Dendritic cell treated with granulocyte-macrophage colony-stimulating factor and Interleukin-4, amounts not matched to agents 40 ng/mL and 50 ng/mL, for 4 days (primary cell): ENCODE results near the gene PPDPF.

Experiments
- H3K27ac Mint-ChIP-seq: one replicate; pipeline ENCODE4 v1.8.0; 2022; ENCODE audit warnings: mild to moderate bottlenecking, mixed read lengths
- H3K27me3 Mint-ChIP-seq: one replicate; pipeline ENCODE4 v1.8.0; 2022; ENCODE audit warnings: mild to moderate bottlenecking, mixed read lengths
- H3K36me3 Mint-ChIP-seq: one replicate; pipeline ENCODE4 v1.8.0; 2022; ENCODE audit warnings: low read depth, mixed read lengths
- H3K4me1 Mint-ChIP-seq: one replicate; pipeline ENCODE4 v1.8.0; 2022; ENCODE audit warnings: low read depth, mixed read lengths
- H3K4me3 Mint-ChIP-seq: one replicate; pipeline ENCODE4 v1.8.0; 2022; ENCODE audit warnings: mild to moderate bottlenecking, moderate library complexity, mixed read lengths
- H3K9me3 Mint-ChIP-seq: one replicate; pipeline ENCODE4 v1.8.0; 2022; ENCODE audit warnings: mixed read lengths
- intact Hi-C: fragments of 100-400 bp; cut with micrococcal nuclease; formaldehyde crosslinking; loops from one replicate; pipeline ENCODE4 v1.15.0; 2022

The PPDPF gene

DNA sequence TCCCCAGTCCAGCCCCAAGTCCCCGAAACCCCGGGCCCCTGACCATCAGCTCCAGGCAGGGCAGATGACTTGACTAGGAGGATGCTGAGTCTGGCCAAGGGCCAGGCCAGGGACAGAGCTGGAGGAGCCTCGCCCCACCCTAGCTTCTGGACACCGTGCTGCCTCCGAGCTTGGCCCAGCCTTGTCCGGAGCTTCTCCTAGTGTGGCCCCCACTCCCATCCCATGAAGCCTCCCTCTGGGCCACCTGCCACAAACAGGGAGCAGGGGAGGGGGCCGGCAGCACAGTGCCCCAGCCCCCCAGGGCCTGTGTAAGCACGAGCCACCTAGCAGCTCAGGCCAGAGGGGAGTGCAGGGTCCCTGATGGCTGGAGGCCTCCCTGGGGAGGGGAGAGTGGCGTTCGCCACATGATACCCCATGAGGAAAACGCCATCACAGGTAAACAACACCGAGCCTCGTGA, 27.0 kb upstream of the PPDPF start:
- H3K27ac Mint-ChIP-seq = no peak overlapping the region
- peaks cover 62% of the 10 kb centered on the region for H3K27me3 Mint-ChIP-seq
- intact Hi-C loops = no loop called here
- peaks cover 12% of the 10 kb centered on the region for H3K4me1 Mint-ChIP-seq
- H3K9me3 Mint-ChIP-seq = peaks cover 12% of the 10 kb centered on the region
- H3K36me3 Mint-ChIP-seq = no peaks in the 10 kb centered on the region
- H3K4me3 Mint-ChIP-seq = no peak overlapping the region

DNA sequence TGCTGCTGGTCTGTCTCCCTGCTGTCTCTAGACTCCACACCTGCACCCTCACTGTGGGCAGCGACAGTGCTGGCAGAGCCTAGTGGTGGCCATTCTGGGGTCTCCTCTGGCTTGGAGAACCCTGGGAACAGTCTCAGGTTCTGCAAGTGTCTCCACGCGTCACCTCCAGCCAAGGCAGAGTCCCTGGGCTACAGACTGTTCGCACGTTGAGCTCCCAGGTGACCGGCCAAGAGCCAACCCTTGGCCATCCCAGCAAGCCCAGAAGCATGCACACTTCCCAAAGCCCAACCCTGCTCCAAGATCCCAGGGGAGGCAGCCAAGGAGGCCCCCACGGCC, 26.5 kb upstream of the PPDPF start:
- Mint-ChIP-seq H3K4me1 (peaks cover 12% of the 10 kb centered on the region), H3K36me3 (no peaks in the 10 kb centered on the region), H3K27me3 (peaks cover 58% of the 10 kb centered on the region), H3K27ac (no peak overlapping the region), H3K9me3 (peaks cover 12% of the 10 kb centered on the region), H3K4me3 (no peak overlapping the region)
- intact Hi-C loops = no loop called here

DNA sequence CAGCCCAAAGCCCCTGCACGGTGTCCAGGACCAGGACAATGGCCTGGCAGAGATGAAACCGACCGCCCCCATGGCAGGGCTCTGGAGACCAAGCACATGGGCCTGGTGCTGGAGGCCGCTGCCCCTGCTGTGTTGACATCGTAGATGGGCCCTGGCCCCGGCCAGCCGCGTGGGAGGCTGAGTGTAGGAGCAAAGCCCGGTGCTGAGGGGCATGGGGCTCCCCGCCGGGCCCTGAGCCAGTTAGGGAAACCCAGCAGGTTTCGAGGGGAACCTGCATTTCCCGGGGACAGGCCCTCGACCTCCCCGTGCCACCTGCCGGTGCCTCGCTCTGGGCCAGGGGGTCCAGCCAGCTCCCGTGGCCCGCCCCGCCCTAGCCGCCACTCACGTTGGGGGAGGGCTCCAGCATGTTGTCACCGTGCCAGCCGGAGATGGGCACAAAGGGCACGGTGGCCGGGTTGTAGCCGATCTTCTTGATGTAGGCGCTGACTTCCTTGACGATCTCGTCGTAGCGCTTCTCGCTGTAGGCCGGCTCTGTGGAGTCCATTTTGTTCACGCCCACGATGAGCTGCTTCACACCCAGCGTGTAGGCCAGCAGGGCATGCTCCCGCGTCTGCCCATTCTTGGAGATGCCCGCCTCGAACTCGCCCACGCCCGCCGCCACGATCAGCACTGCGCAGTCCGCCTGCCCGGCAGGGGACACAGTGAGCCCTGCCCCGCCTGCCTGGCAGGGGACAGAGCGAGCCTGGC, 26.0 kb upstream of the PPDPF start:
- no peaks in the 10 kb centered on the region for H3K36me3 Mint-ChIP-seq
- H3K27me3 Mint-ChIP-seq = peaks cover 57% of the 10 kb centered on the region
- peaks cover 12% of the 10 kb centered on the region for H3K4me1 Mint-ChIP-seq
- H3K4me3 Mint-ChIP-seq = no peak overlapping the region
- intact Hi-C loops = no loop called here
- H3K27ac Mint-ChIP-seq = no peak overlapping the region
- H3K9me3 Mint-ChIP-seq = peaks cover 12% of the 10 kb centered on the region

DNA sequence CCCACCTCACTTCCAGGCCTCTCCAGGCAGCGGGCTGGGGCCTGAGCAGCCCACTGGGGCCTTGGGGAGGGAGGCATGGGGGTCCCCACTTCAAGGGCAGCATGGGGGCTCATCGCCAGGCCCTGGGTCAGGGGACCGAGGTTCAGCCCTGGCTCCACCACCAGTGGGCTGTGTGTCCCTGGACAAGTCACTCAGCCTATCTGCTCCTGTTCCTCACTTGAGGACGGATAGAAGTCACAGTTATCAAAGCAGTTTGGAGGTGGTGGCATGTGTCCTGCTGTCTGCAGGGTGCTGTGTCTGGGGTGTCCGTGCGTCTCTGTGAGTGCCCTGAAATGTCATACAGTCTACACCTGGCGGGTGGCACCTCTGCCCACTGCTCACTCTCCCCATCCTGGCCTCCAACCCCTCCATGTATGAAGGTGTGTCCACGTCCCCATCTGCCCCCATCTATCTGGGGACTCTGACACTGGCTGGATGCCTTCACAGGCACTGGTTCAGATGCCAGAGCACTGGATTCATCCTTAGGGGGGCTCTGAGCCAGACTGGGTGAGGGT, 25.3 kb upstream of the PPDPF start:
- peaks cover 12% of the 10 kb centered on the region for H3K9me3 Mint-ChIP-seq
- peaks cover 12% of the 10 kb centered on the region for H3K4me1 Mint-ChIP-seq
- H3K27ac Mint-ChIP-seq = no peak overlapping the region
- peaks cover 57% of the 10 kb centered on the region for H3K27me3 Mint-ChIP-seq
- intact Hi-C loops = no loop called here
- H3K4me3 Mint-ChIP-seq = no peak overlapping the region
- no peaks in the 10 kb centered on the region for H3K36me3 Mint-ChIP-seq

DNA sequence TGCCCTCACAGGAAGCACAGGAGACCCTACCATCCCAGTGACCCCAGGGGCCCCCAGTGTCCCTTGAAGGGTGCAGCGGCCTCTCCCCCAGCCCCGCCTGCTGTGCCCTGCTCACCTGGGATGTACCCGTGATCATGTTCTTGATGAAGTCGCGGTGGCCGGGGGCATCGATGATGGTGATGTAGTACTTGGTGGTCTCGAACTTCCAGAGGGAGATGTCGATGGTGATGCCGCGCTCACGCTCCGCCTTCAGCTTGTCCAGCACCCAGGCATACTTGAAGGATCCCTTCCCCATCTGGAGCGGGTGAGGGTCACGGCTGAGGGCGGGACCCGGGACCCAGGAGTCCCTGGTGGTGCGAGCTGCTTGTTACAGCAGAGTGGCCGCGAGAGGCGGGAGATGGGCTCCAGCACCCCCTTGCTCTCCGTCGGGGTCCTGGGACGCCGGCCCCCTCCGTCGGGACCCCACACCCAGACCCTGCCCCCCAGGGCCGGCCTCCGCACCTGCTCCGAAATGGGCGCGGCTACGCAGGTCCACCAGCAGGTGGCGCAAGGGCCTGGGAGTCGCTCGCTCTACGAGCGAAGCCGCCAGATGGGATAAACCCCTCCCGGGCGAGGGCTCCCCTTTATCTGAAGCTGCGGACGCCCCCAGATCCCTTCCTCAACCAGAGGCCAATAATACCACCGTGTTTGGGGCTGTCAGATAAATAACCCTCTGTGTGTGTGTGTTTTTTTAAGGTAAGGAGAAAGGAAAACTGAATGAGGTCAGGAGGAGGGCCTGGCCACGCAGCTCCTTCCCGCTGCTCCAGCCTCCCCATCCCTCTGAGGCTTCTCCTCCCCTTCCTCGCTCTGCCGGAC, 24.6 kb upstream of the PPDPF start:
- peaks cover 12% of the 10 kb centered on the region for H3K9me3 Mint-ChIP-seq
- no peaks in the 10 kb centered on the region for H3K36me3 Mint-ChIP-seq
- H3K4me1 Mint-ChIP-seq = peaks cover 12% of the 10 kb centered on the region
- peaks cover 57% of the 10 kb centered on the region for H3K27me3 Mint-ChIP-seq
- no peak overlapping the region for H3K27ac Mint-ChIP-seq
- peak overlapping the region; percentile 70 for H3K4me3 Mint-ChIP-seq
- intact Hi-C loops = no loop called here

DNA sequence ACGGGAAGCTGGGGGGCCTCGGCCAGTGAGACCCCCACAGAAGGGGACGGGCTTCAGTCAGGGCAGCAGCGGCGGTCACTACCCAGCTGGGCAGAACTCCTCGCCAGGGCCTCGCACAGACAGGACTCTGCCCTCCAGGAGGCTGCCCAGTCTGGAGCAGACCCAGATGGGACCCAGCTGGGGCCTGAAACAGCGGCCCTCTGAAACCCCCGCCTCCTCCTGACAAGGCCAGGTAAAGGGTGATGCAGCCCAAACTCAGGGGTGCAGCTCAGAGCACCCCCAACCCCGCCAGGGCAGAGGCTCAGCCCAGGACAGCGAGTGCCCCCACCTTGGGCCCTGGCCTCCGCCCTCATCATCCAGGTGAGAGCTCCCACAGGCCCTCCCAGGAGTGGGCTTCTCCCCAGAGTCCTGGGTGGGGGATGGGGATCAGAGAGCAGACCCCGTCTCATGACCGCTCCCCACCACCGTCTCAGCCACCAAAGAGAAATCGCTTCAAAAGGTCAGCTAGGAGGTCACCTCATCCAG, 23.9 kb upstream of the PPDPF start:
- Mint-ChIP-seq H3K4me1 (peaks cover 12% of the 10 kb centered on the region), H3K27ac (no peak overlapping the region), H3K36me3 (no peaks in the 10 kb centered on the region), H3K27me3 (peaks cover 58% of the 10 kb centered on the region), H3K4me3 (peak overlapping the region; percentile 70), H3K9me3 (peaks cover 11% of the 10 kb centered on the region)
- intact Hi-C loops = no loop called here

DNA sequence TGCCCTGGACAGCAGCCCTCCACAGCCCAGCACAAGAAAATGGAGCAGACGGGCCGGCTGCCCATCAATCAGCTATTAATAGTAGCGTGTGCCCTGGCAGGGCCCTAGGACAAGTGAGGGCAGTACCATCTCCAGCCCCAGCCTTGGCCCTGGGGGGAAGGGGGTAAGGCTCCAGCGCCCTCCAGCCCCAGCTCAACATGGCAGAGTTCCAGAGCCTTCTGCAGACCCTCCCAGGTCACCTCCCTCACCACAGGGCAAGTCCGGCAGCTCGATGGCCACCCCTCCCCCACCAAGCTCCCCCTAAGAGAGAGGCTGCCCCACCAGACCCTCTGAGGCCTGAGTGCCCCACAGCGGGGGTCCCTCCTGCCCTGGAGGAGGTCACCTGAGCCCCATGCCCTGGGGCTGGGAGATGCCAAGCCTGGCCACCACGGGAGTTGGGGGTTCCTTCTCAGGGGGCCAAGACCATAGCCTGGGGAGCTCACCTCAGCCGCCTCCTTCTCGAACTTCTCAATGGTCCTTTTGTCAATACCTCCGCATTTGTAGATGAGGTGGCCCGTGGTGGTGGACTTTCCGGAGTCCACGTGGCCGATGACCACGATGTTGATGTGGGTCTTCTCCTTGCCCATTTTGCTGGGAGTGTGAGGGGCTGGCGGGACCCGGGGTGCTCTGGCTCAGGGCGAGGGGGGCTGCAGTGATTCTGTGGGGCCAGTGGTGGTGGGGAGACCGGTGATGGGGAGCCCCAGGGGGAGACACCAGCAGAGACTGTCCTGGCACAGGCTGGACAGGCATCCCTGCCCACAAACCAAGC, 23.2 kb upstream of the PPDPF start:
- Mint-ChIP-seq H3K4me1 (peaks cover 12% of the 10 kb centered on the region), H3K9me3 (peaks cover 4% of the 10 kb centered on the region), H3K36me3 (no peaks in the 10 kb centered on the region), H3K27ac (no peak overlapping the region), H3K4me3 (no peak overlapping the region), H3K27me3 (peaks cover 60% of the 10 kb centered on the region)
- intact Hi-C loops = no loop called here

DNA sequence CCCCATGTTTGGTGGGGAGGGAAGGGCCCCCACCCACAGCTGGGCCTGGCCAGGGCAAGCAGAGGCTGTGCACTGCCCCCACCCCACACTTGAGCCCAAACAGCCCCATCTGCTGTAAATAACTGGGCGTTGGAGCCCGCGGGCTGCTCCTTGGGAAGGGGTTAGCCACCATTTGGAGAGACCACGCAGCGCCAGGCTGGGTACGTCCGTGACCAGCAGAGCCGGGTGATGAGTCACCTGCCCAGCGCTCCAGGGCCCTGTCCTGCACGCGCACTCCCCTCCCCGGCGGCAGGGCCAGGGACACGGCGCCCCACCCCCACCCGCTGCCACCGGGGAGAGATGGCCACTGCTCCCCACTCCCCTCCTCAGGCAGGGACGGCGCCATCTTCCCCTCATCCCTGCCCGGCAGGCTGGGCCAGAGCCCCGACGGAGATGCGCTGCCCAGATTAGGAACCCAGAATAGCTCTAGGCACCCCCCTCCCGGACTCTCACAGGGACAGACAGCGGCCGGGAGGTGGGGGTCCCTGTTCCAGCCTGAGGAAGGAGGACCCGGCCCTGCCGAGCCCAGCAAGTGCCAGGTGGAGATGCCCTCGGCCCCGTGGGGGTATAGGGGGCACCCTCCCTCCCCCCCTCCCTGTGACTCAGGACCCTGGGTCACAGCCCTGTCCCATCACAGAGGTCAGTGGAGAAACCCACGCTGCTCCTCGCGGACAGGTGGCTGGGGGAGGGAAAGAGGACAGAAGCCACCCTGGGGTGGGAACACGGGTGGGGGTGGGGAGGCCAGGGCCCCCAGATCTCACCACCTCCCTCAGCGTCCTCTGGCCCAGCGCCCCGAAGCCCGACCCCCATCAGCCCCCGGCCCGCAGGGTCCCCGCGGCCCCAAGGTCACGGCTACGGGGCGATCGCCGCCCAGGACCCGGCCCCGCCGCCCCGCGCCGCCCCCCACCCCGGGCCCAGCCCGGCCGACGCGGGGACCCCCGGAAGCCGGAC, 22.3 kb upstream of the PPDPF start:
- Mint-ChIP-seq H3K9me3 (no peaks in the 10 kb centered on the region), H3K4me3 (peak overlapping the region; percentile 27), H3K27ac (no peak overlapping the region), H3K4me1 (peaks cover 12% of the 10 kb centered on the region), H3K27me3 (peaks cover 64% of the 10 kb centered on the region), H3K36me3 (no peaks in the 10 kb centered on the region)
- intact Hi-C loops = no loop called here

DNA sequence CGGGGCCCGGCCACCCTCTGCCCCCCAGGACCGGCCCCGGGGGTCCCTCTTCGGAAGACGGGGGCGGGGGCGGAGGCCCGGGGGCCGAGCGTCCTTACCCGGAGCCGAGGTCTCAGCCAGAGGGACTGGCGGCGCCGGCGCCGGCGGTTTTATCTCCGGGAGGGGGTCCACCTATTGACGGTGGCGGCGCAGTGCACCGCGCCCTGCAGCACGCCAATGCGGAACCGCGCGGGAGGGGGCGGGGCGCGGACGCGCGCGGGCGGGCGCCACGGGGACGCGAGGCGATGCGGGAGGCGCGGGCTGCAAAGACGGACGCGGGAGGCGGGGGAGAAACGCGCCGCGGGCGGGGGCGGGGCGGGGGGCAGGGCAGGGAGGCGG, 21.6 kb upstream of the PPDPF start, which contains the start of gene EEF1A2:
TSS of gene EEF1A2 (minus strand) at position 124 of the 378 bp plus-strand sequence. CDS start 1,320 bp downstream, outside the sequence.
- peaks cover 12% of the 10 kb centered on the region for H3K4me1 Mint-ChIP-seq
- peak within 1 kb of the TSS; percentile 59 for H3K4me3 Mint-ChIP-seq
- no peaks in the 10 kb centered on the region for H3K9me3 Mint-ChIP-seq
- H3K36me3 Mint-ChIP-seq = no peaks in the 10 kb centered on the region
- intact Hi-C loops = no loop called here
- H3K27ac Mint-ChIP-seq = no peak within 1 kb of the TSS
- peaks cover 70% of the 10 kb centered on the region for H3K27me3 Mint-ChIP-seq

DNA sequence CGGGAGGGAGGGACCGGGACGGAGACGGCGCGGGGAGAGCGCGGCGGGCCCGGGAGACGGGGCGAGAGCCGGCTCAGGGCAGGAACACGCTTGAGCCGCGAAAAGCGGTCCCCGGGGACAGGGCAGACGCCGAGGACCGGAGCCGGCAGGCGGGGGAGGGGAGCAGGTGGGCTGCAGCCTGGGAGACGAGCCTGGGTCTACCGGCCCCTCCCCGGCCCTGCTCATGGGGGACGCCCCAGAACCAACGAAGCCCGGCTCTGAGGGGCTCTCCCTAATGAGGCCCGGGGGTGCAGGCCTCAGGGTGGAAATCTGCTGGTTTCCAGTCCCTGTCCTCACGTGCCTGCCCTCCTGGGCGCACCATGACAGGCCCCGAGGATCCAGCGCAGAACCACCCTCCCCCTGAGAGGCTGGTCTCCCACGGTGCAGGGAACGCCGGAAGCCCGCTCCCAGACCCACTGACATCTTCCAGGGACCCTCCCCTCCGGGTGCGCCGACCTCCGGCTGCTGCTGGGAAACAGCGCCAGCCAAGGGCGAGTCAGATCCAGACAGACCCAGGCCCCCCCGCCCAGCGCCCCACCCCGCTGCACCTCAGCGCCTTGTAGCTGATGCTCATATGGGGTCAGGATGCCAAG, 21.1 kb upstream of the PPDPF start:
- Mint-ChIP-seq H3K36me3 (no peaks in the 10 kb centered on the region), H3K27me3 (peaks cover 75% of the 10 kb centered on the region), H3K4me1 (peaks cover 12% of the 10 kb centered on the region), H3K9me3 (no peaks in the 10 kb centered on the region), H3K4me3 (peak overlapping the region; percentile 59), H3K27ac (no peak overlapping the region)
- intact Hi-C loops = no loop called here

DNA sequence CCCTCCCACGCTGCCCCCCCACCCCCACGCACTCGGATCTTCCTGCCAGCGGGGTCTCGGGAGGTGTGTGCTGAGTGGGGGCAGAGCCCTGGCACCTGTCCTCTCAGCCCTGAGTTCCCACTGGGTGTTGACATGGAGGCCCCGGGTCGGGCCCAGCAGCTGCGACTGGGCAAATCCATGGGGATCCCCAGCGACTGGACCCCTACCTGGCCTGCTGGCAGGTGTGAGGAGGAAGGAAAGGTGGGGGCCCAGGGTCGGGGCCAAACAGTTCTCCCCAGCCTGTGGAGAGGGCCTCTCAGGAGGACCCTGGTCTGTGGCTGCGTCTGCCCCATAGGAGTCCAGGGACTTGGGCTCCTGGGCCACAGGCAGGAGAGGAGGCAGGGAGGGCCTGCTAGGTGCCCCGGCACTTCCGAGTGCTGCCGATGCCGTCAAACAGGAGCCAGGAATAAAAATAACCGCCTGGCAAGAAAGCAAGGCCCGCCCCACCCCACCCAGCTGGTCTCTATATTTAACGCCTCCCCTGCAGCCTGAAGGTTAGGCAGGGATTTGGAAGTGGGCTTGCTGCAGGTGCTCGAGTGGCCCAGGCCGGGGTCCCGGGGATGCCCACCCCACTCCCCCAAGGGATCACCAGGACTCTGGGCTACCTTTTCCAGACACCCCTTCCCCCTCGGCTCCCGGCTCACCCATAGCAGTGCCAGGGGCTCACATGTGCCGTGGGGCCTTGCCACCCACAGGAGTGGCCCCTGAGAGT, 20.2 kb upstream of the PPDPF start:
- Mint-ChIP-seq H3K4me1 (peaks cover 12% of the 10 kb centered on the region), H3K27ac (no peak overlapping the region), H3K36me3 (no peaks in the 10 kb centered on the region), H3K9me3 (peaks cover 8% of the 10 kb centered on the region), H3K4me3 (no peak overlapping the region), H3K27me3 (peaks cover 80% of the 10 kb centered on the region)
- intact Hi-C loops = no loop called here
